GM21786 (cell line): ENCODE results near the gene NDUFA13.

Source experiments
- ATAC-seq: cut with Tn5 transposase; IDR thresholded peaks from one replicate; pipeline ENCODE4 v1.9.1; 2021; ENCODE audit not compliant: unreplicated experiment

Gene NDUFA13

GRCh38 chr19:19488875-19489690 lies 26.9 kb upstream of the NDUFA13 start:
- ATAC-seq: no peak

- no peak for ATAC-seq
Observed at GRCh38 chr19:19489804-19490204, 26.2 kb upstream of the NDUFA13 start.

GRCh38 chr19:19490214-19490968 lies 25.6 kb upstream of the NDUFA13 start:
- ATAC-seq: no peak

GRCh38 chr19:19491321-19492025 lies 24.6 kb upstream of the NDUFA13 start:
- no peak for ATAC-seq

- no peak for ATAC-seq
Observed at GRCh38 chr19:19492026-19492610, 23.9 kb upstream of the NDUFA13 start.

GRCh38 chr19:19493841-19494546 lies 22.0 kb upstream of the NDUFA13 start:
- ATAC-seq: no peak

GRCh38 chr19:19495614-19496603 lies 20.1 kb upstream of the NDUFA13 start:
- no peak for ATAC-seq

- no peak for ATAC-seq
Observed at GRCh38 chr19:19498255-19498991, 17.6 kb upstream of the NDUFA13 start.

- ATAC-seq: no peak
Observed at GRCh38 chr19:19499272-19499995, 16.6 kb upstream of the NDUFA13 start.

GRCh38 chr19:19500975-19501644 lies 14.9 kb upstream of the NDUFA13 start:
- ATAC-seq: no peak

- ATAC-seq: no peak
Observed at GRCh38 chr19:19501798-19502197, 14.2 kb upstream of the NDUFA13 start.

GRCh38 chr19:19502281-19502680 lies 13.7 kb upstream of the NDUFA13 start:
- no peak for ATAC-seq

- no peak for ATAC-seq
Observed at GRCh38 chr19:19502808-19503602, 13.0 kb upstream of the NDUFA13 start.

GRCh38 chr19:19504754-19505668 lies 11.0 kb upstream of the NDUFA13 start:
- no peak for ATAC-seq

- no peak for ATAC-seq
Observed at GRCh38 chr19:19505669-19506326, 10.2 kb upstream of the NDUFA13 start.
